Myocyte (in vitro differentiated cells): ENCODE data around the gene MTARC2. TPM values are rescaled to one million over a fixed set of nuclear protein-coding genes. Genes with fewer than 3 reads are reported as not detected.

Source experiments
- DNase-seq: peaks from one replicate; pipeline ENCODE4 v3.0.0-alpha.2; 2012; ENCODE audit warnings: low read depth
- total RNA-seq: library from RNA; depleted of rRNA; stranded (reverse); fragments of >200 nt; gene quantifications from 2 replicates; pipeline ENCODE4 v1.2.3, GENCODE V29; 2014

Gene MTARC2
- total RNA-seq, 1 donor from 2014 or later = 2.2 TPM

- no peak for DNase-seq
Measured at GRCh38 chr1:220798338-220798737, 50.2 kb downstream of the MTARC2 start.

DNA sequence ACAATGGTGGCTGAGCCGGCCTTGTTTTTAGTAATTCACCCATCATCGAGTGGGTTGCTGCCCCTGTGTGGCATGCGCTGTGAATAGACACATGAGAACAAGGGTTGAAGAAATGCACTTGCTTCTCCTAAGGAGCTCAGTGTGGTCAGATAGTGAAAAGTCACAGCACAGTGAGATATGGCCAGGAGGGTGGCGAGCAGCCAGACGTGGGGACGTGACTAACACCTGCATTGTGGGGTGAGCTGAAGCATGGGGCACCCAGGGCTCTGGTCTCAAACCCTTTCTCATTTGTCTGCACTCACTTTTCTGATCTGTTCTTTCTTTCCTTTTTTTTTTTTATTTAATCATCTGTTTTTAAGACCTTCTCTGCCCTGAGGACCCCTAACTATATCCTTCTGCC lies 52.1 kb downstream of the MTARC2 start:
- no peak for DNase-seq

DNA sequence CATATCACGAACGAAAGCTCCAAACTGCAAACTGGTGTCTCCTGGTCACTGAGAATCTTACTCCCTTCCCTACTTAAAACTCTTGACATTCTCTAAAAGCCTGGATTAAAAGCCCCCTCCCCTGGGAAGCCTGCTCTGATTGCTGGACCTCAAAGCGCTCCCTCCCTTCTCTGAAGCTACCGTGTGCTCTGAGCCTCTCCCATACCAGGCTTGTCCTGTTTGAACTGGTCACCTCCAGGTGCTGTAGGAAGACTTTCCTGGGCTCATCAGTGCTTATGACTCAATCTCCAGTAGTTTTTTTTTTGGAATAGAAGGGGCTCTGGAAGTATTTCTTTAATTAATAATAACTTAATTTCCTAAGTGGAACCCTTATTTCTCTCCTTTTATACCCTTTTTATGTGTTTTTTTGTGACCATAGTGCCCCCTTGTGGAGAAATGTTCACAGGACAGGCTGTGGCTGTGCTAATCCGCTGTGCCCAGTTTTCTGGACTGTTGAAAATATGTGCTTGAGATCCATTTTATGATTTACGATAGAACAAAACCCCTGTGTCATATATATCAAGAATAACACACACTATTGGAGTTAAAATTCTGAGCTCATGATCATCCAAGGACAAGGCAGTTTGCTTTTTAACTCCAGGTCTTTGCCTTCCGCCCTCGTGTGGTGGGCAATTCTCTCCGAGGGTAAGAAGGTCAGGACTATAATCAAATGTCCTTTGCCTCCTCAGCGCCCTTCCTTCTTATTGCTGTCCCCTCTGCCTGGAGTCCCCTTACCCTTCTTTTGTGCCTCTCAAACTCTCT lies 55.5 kb downstream of the MTARC2 start:
- peak; percentile 51 for DNase-seq

DNA sequence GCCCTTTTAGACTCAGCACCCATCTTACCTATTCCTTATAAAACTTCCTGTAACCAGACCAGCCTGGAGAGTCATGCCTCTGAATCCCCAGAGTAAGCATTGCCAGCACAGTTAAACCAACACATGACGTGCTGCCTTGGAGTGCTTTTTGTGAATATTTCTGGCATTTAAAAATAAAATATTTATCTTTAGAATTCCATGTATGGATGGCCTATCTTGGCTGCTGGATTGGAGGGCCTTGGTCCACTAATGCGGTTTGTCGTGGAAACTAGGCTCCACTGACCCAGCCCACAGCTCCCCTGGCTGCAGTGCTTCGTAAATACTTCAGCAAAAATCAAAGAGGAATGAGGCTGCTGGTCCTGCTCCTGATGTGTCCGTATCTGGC lies 56.1 kb downstream of the MTARC2 start:
- DNase-seq = no peak

- DNase-seq = no peak
Measured at GRCh38 chr1:220806408-220806807, 58.3 kb downstream of the MTARC2 start.

DNA sequence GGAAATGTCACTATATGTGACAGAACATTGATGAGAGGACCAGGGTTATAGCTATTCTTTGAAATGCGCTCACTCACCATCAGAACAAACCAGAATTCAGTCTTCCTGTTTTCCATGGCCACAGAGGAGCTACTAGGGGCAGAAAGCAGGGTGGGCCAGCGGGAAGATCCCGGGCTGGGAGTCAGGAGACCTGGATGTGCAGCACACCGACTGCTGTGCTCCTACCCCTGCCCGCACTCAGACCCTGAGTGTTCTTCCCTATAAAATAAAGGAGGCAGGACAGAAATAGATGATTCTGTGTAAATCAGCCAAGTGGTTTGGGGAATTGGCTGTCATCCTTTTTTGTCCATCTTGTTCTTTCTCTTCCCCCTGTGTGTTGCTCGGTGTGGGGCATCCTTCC lies 59.6 kb downstream of the MTARC2 start:
- no peak for DNase-seq

DNA sequence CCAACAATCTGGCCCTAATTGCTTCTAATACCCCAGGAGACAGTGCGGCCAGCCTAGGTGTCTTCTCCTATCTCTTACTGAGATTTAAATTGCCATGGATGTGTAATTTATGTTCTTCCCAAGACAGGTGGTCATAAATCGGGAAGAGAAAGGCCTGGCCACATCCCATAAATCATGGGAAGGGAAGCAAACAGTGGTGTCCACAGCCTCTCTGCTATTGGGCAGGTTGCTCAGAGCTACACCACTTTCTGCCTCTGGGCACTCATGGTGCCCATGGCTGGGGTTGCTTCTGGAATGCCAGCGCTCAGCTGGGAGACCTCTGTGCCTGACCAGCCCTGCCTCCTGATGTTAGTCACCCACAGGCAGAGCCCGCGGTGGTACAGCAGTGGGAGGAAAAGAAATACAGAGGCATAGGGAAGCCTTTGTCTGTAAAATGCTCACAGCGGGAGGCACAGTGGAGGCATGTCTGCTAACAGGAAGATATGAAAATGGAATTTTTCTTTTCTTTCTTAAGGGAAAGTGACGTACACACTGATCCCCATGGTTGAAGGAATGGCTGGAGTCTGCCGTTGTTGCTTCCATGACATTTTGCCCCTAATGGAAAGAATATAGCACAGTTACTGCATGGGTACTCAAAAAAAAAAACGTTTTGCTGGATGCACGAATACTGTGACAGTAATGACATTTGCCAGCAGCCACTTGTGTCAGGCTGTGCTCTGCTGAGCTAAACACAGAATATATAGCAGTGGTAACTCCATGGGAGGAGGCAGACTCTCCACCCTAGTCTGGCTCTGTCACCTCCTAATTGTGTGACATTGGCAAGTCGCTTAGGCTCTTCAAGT lies 60.4 kb downstream of the MTARC2 start:
- DNase-seq = peak; percentile 79

DNA sequence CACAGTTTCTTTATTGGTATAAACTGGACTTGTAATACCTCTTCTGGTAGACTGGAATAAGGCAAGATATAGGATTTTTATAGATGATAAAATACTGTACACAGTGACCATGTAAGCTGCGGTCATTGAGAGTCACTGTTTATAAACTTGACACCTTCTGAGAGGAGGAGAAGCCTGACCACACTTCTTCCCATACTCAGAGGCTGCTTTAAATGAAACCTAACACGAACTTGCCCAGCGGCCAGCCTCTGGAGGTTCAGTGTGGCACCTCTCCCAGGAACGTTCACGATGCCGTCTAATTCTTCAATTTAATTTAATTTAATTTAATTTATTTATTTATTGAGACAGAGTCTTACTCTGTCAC lies 61.0 kb downstream of the MTARC2 start:
- DNase-seq = no peak

DNA sequence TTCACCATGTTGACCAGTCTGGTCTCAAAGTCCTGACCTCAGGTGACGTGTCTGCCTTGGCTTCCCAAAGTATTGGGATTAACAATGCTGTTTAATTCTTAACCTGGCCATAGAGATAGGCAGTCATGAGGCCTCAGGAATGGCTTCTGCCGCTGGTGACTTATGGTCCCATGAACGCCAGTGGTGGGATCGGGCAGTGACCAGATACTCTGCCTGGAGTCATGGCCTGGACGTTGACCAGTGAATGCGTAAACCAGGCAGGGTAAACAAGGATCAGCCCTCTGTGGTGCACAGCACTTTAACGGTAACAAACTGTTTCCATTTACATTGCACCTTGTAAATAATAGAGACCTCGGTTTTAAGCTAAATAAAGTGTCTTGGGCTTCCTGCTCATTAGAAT lies 61.6 kb downstream of the MTARC2 start:
- DNase-seq = no peak

DNA sequence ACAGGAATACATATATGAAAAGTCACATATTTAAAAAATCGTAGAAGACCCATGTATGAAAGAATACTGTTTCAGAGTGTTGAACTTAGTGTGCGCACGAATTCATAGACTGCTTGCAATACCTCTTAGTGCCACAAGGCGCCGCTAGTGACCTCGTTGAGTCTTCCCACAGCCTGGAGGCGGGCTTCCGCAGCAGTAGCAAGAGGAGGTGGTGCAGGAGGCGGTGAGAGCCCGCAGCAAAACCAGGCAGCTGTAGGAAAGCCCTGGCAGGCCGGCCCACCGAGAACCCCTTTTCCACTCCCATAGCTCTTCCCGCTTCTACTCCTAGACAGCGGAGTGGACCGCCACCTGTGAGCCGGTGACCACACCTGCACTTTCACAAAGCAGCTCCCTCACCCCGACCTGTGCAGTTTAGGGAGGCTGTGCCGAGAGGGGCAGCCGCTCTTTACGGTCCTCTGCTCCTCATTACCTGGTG lies 62.1 kb downstream of the MTARC2 start:
- DNase-seq = peak; percentile 83

DNA sequence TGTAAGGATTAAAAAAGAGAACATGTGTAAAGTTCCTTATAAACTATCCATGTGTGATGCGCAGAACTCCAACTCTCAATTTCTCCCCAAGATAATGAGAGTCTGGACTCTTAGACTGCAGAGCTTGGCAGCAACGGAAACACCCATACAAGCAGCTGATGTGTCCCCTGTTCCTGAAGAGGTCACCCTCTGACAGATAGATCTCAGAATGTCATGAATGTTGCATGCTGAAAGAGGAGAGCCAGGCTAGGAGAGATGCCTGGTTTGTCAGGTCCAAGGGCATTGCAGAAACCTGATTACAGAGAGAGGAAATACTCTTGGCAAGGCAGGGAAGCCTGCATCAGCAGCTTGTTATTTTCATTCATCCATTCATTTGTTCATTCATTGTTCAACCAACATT lies 62.8 kb downstream of the MTARC2 start:
- peak; percentile 37 for DNase-seq

- no peak for DNase-seq
Measured at GRCh38 chr1:220811695-220812094, 63.6 kb downstream of the MTARC2 start.

- DNase-seq = no peak
Measured at GRCh38 chr1:220812308-220812707, 64.2 kb downstream of the MTARC2 start.

- no peak for DNase-seq
Measured at GRCh38 chr1:220813013-220813412, 64.9 kb downstream of the MTARC2 start.

- DNase-seq = no peak
Measured at GRCh38 chr1:220815409-220815808, 67.3 kb downstream of the MTARC2 start.

DNA sequence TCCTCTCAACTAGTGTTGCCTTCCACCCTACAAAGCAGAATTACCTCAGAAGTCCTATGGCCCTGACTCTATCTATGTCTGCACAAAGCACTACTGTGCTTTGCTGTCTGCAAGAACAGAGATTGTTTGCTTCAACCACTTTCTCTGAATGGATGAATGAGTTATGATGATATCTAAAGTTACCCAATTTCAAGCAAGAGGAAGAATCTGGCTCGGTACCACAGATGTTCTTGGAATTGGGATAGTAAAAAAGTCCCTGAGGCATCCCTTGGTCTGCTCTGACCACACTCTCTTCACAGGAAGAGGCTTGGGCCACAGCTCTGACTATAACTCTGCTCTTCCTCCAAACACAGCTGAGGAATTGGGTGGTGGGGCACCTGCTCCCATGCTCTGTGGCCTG lies 69.8 kb downstream of the MTARC2 start:
- peak; percentile 86 for DNase-seq

GRCh38 chr1:220818421-220819173 lies 70.5 kb downstream of the MTARC2 start:
- DNase-seq = peak; percentile 93

- peak; percentile 55 for DNase-seq
Measured at GRCh38 chr1:220819467-220820026, 71.4 kb downstream of the MTARC2 start.

- DNase-seq = no peak
Measured at GRCh38 chr1:220824031-220824989, 76.2 kb downstream of the MTARC2 start.
